Measurements from ENCODE around the gene NACC2.

DNA sequence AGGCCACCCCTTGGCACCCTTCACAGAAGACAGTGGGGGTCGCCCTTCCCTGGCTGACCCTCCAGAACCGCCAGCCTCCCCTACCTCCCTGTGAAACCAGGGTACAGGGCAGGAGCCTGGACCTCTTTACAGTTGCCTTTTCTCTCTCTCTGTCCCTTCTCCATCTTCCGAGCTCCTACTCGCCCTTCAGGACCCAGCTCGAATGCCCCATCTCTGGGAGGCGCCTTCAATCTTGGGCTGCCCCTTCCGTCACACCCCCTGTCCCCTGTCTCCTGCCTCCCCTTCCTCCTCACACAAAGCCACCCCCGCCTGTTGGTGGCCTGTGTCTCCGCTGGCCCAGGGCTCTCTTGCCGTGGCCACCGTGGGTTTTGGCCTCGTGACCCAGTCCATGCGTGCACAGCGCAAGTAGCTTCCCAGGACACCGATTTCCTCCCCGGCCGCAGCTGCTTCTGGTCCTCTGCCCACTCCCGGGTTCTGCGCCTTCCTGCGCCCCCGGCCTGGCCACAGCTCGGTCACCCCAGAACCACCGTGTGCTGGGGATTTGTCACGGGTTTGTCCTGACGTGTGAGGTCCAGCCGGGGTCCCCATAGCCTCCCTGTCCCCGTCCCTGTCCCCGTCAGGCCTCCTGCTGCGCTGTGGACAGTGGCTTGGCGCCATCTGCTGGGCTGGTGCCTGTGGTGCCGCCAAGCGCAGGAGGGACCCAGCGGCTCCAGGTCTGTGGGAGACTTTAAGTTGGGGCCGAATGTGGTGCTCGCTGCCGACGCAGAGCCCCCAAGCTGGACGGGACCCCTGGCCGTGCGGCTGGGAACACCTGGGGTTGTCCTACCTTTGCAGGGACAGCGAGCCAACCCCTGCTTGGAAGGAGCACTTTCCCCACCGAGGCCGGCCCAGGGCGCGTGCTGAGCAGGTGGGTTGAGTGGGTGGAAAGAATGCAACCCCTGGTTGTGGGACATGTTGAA lies 27.6 kb upstream of the NACC2 start:
- TF ChIP-seq CTCF (IDR thresholded peaks at IDR 0.05) (peak; percentile 95 to 99 (median 98)), POLR2AphosphoS5 (IDR thresholded peaks at IDR 0.05) (peak in 1 of 2 donors; percentile 52), POLR2A (IDR thresholded peaks at IDR 0.05; ENCODE audit: low read depth) (no peak)

All from esophagus muscularis mucosa (tissue), 3 donors.